ENCODE data around the gene STRA8.

DNA sequence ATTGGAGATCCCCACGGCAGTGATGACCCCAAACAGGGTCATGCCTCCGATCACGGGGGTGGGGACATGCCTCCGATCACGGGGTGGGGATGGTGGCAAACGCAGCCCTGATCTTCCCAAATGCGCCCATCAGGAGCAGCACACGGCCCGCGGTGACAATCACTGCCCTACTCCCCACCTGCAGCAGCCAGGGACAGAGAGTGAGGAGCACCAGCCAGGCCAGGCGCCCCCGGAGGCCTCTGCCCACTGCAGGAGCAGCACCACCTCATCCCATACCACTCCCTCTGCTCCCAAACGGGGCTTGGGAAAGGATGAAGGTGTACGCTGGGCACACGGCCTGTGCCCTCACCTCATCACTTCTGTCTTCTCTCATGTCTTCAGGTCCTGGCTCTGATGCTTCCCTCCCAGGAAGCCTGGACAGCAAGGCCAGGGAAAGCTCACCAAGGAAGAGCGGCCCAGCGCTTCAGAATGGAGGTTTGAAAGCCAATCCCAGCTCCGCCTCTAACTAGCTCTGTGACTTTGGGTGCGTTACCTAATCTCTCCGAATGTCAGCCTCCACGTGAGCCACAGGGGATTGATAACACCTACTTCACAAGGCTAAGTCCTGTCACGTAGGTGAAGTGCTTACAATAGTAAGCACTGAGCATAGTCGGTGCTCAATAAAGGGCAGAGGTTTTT lies 37.1 kb downstream of the STRA8 start:
- TF ChIP-seq, protein P1, sequence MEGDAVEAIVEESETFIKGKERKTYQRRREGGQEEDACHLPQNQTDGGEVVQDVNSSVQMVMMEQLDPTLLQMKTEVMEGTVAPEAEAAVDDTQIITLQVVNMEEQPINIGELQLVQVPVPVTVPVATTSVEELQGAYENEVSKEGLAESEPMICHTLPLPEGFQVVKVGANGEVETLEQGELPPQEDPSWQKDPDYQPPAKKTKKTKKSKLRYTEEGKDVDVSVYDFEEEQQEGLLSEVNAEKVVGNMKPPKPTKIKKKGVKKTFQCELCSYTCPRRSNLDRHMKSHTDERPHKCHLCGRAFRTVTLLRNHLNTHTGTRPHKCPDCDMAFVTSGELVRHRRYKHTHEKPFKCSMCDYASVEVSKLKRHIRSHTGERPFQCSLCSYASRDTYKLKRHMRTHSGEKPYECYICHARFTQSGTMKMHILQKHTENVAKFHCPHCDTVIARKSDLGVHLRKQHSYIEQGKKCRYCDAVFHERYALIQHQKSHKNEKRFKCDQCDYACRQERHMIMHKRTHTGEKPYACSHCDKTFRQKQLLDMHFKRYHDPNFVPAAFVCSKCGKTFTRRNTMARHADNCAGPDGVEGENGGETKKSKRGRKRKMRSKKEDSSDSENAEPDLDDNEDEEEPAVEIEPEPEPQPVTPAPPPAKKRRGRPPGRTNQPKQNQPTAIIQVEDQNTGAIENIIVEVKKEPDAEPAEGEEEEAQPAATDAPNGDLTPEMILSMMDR (IDR thresholded peaks at IDR 0.05) = no peak
- TF ChIP-seq POLR2A (IDR thresholded peaks at IDR 0.05) (no peak), EP300 (IDR thresholded peaks at IDR 0.05) (no peak)
